Cardiac septum (tissue), 1 donor: ENCODE measurements around the gene MMP28. TPM values are rescaled to one million over a fixed set of nuclear protein-coding genes. Genes with fewer than 3 reads are reported as not detected.

Source experiments
- DNase-seq: peaks from one replicate; pipeline ENCODE4 v3.0.0-alpha.2; 2020; ENCODE audit warnings: low spot score
- intact Hi-C: fragments of 100-400 bp; cut with DNase I; formaldehyde crosslinking; loops from one replicate; pipeline ENCODE4 v1.14.0; 2022
- total RNA-seq: library from RNA; stranded (reverse); fragmentation: NEBNext Ultra II Directional; extraction: Animal tissue kit (Norgen Biotek cat#: 25700); gene quantifications from one replicate; pipeline ENCODE4 v1.2.1, GENCODE V29; 2021
- donor health status: DM: no; HTN: no; CAD: no.

MMP28 gene
- total RNA-seq, 1 donor from 2014 or later, result 1.2 TPM

DNA sequence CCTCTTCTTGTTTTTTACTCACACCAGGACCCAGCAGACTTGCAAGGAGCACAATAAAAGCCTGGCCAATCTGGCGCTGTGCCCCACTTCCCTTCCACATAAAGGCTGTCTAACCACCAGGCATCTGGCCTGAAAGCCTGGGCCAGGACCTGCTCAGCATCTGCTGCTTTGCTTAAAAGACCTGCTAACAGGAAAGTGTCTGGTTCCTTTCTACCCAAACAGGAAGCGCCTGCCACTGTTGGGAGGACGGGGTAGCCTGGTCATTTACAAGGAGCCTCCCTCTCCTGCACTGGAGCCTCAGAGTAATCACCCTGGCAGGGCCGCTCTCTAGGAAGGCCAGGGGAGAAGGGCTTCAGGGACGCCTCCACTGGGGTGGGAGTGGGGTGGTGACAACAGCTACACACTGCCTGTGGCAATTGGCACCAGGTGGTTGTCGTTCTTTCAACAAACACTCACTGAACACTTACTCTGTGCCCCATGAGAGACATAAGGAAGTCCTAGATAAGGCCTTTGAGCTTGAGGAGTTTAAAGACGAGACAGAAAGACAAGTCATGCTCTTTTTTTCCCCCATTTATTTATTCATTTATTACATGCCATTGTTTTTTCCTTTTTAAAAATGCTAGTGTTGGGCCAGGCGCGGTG, 6.3 kb upstream of the MMP28 start:
- intact Hi-C loops, result loop anchor here (10.0 kb wide), 1 partner anchor 427 kb away; the partner anchor contains the start of gene SLFN11
- DNase-seq, result peak; percentile 84

DNA sequence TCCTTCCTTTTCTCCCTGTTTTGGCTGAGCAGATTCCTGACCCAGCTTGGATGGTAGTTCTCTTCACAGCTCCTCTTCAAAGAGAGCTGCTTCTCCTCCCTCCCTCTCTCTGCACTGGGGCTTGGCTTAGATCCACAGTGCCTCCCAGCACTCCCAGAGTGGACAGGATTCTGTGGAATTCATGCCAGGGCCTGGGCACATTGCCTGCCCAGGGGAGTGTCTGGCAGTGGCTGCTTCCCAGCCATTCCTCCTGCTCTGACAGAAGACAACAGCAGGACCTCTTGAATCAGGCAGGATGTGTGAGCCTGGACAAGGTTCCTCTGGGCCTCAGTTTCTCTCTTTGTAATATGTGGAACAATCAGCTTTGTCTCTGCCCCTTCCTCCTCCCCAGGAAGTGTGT, 4.5 kb upstream of the MMP28 start:
- peak; percentile 90 for DNase-seq
- intact Hi-C loops, result loop anchor here (10.0 kb wide), 1 partner anchor 425 kb away; the partner anchor contains the start of gene SLFN11

DNA sequence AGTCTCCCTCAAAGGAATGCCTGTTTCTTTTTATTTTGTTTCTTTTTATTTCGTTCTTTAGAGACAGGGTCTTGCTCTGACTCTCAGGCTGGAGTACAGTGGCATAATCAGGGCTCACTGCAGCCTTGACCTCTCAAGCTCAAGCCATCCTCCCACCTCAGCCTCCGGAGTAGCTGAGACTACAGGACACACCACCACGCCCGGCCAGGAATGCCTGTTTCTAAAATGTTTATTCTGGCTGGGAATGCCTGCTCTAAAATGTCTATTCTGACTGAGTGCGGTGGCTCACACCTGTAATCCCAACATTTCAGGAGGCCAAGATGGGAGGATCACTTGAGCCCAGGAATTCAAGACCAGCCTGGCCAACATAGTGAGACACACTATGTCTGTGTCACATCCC, 2.5 kb upstream of the MMP28 start:
- DNase-seq, result peak; percentile 47
- intact Hi-C loops, result no loop called here

GRCh38 chr17:35797370-35797769, 1.9 kb upstream of the MMP28 start:
- DNase-seq, result peak; percentile 19
- intact Hi-C loops, result no loop called here

DNA sequence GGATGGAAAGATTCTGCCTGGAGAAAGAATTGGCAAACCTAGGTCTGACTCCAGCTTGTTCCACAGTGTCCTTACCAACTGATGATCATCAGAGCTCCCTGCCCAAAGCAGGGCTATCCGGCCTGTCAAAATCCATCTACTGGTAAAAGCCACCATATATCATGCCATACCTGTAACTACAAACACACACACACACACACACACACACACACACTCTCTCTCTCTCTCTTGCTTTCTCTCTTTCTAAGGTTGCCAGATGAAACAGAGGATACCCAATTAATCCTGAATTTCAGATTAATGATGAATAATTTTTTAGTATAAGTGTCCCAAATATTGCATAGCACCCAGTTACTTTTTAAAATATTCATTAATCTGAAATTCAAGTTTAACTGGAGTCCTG, 1.5 kb upstream of the MMP28 start:
- intact Hi-C loops, result no loop called here
- no peak for DNase-seq

DNA sequence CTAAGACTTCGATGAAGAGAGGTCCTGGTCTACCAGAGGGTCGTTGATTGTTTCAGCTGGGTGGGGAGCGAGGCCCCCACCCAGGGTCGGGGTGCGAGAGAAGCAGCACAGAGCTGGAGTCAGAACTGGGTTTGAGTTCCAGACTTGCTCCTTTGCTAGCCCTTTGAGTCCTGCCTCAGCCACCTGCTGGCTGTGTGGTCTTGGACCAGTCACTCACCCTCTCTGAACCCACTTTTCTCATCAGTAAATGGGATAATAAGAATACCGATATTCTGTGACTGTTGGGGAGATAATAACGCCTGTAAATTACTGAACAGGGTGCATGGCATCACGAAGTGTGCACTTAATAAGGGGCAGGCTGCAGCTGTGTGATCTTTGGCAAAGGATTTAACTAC, 427 bp upstream of the MMP28 start:
- intact Hi-C loops, result no loop called here
- no peak for DNase-seq

GRCh38 chr17:35793257-35793656, 2.2 kb downstream of the MMP28 start:
- intact Hi-C loops, result no loop called here
- DNase-seq, result peak; percentile 41

DNA sequence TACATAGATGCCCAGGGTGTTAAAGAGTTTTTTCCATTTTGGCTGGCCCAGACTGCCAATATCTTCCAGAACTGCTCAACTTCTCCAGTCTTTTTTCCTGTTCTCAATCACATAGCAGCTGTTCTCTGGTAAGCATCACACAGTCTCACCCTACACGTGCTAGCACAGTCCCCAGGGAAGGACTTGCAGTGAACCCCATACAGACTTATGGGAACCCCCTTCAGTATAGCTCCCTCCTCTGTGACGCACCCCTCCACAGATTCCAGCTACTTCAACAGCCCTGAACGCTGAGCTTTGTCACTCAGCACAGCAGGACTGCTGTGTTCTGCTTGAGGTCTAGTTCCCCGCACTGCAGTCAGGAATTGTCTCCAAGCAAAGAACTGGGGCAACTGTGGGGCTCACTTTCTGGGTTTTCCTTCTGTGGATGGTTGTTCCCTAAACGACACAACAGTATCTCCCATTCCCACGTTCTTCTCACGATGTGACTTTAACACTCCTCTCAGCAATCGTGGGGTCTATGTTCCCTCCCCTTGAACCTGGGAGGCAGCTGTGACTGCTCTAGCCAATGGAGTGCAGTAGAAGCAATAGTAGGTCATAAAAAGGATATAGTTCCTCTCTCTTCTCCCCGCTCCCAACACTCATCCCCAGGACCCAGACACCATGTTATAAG, 3.6 kb downstream of the MMP28 start:
- DNase-seq, result peak; percentile 54
- intact Hi-C loops, result no loop called here

- DNase-seq, result peak; percentile 3
- intact Hi-C loops, result no loop called here
Observed at GRCh38 chr17:35790841-35791240, 4.6 kb downstream of the MMP28 start.

GRCh38 chr17:35788477-35789368, 6.7 kb downstream of the MMP28 start:
- intact Hi-C loops, result no loop called here

GRCh38 chr17:35786941-35787432, 8.5 kb downstream of the MMP28 start:
- intact Hi-C loops, result no loop called here
- DNase-seq, result no peak

More at GRCh38 chr17:35788477-35789368, 6.7 kb downstream of the MMP28 start:
- no peak for DNase-seq

GRCh38 chr17:35784895-35785294, 10.5 kb downstream of the MMP28 start:
- no peak for DNase-seq
- intact Hi-C loops, result no loop called here

DNA sequence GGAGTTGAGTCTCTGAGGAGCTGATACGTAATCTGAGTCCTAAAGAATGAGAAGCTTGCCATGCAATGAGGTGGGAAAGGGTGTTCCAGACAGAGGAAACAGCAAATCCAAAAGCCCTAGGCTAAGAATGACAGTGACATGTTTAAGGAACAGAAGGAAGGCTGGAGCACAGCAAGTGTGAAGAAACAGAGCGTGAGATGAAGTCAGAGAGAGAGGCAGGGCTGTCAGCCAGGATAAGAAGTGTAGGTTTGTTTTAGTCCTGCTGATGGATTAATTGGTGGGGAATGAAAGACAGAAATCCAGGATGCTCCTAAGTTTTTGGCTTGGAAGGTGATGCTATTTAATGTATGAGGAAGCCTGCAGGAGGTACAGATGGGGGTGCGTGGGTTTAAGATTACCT, 14.5 kb downstream of the MMP28 start:
- intact Hi-C loops, result no loop called here
- DNase-seq, result no peak

DNA sequence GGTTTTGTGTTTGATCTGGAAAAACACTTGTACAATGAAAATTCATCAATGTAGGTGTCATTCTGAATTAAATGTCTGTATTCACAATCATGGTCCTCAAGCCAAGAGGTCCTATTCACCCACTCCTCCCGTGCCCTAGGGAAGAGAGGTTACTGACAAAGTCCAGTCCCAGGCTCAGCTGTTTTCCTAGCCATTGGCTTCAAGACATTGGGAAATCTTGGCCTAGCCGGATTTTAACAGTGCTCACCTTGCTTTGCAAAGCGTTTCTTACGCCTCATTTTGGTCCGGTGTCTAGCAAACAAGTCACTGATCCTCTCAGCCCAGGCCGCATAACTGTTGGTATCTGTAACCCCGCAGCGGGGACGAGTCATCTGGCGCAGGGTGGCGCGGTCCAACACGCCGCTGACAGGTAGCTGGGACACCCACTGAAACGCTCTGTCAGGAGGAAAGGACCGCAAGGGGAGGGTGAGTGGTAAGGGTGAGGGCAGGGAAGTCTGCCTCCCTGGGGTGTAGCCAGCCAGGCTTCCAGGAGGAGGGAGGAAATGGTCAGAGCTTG, 16.7 kb downstream of the MMP28 start:
- intact Hi-C loops, result no loop called here
- DNase-seq, result no peak

DNA sequence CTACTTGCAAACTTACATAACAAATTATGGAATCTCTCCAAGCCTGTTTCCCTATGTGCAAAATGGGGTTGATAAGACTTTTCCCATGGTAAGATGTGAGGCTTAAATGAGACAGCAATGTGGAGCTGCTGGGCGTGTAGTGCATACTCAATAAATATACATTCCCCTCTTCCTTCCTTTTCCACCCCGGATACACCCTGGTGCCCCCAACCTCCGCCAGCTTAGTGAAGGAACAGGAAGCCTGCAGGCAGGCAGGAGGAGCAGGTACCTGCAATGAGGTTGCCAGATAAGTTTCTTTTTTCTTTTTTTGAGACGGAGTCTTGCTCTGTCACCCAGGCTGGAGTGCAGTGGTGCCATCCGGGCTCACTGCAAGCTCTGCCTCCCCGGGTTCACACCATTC, 19.9 kb downstream of the MMP28 start:
- DNase-seq, result no peak
- intact Hi-C loops, result no loop called here

GRCh38 chr17:35775039-35775438, 20.4 kb downstream of the MMP28 start:
- intact Hi-C loops, result no loop called here
- no peak for DNase-seq

DNA sequence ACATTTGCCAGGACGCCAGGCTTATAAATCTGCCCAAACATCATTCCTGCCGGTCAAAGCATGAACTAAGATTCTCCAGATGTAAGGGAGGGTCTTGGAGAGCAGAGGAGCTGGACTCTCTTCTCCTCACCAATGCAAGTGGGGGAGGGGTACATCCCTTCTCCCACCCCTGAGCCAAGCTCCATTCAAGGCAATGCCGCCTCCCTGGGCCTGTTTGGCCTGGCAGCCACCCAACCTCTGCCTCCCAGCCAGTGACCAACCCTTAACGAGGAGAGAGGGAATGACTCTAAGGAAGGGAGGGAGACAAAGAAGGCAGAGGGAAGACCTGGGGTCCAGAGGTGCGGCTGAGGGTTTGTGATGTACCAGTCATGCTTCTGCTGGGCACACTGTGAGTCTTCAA, 20.9 kb downstream of the MMP28 start:
- intact Hi-C loops, result no loop called here
- no peak for DNase-seq

- intact Hi-C loops, result no loop called here
- DNase-seq, result no peak
Observed at GRCh38 chr17:35773679-35774425, 21.6 kb downstream of the MMP28 start.

DNA sequence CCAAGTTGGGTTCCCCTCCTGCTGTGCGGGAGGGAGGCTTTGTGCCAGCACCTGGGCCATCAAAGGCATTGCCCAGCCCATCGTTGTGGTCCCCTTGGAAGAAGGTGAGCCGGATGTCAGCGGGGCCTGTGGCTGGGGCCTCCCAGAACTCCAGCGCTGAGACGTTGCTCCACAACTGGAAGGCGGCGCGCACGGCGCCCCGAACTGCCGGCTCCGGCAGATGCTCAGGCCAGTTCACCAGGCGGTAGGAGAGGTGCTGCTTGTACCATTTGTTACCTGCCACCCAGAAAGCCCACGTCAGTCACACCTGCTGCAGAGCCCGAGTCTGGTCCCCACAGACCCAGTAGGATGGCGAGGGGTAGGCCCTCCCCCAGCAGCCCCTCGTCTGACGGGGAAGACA, 22.3 kb downstream of the MMP28 start:
- no peak for DNase-seq
- intact Hi-C loops, result no loop called here
